ENCODE results near the gene FILIP1. TPM values are rescaled to one million over a fixed set of nuclear protein-coding genes. Genes with fewer than 3 reads are reported as not detected.
A peak's percentile ranks its signal among the peaks of the same experiment; 100 is the strongest.

Gene FILIP1
- polyA plus RNA-seq, 2 of the 4 experiments (the other 2 are of a cell fraction) = 2.3 to 15.6 TPM

DNA sequence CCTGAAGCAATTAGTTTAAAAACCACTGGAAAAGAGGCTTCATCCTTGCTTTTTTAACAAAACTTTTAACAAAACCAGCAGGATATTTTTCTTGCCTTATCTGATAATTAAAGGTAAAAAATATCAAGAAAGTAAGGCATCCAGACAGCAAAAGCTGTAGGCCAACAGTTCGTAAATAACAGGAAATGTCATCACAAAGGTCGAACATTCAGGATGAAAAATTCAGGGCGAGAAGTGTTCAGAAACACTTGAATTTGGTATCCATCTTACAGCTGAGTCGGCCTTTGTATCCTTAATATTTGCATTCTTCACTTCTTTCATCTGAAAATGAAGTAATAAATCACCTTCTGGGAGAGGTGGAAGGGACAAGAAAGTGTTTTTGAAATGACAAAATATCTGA is 8.2 kb upstream of the FILIP1 start:
- WGBS (ENCODE audit: missing lambda C conversion rate) = 53% methylated on average over 4 of the region's 4 CpGs
- no peak for ATAC-seq

GRCh38 chr6:75499640-75500039 is 6.0 kb upstream of the FILIP1 start:
- FAIRE-seq (no peak), ATAC-seq (peak in 1 of 2 experiments; percentile 28; a peak in 3 of 6 replicates), DNase-seq (ENCODE audit: low read depth in 1 of 2, low spot score in 1 of 2) (peak in 1 of 2 experiments; percentile 77)
- WGBS (ENCODE audit: missing lambda C conversion rate) = 5% methylated on average over 4 of the region's 4 CpGs
- H3K27ac ChIP-seq = peak overlapping the region; percentile 84
- H3K4me2 ChIP-seq = peak overlapping the region; percentile 80
- H3K9me3 ChIP-seq = no peaks in the 10 kb centered on the region
- H3K4me1 ChIP-seq = peaks cover 52% of the 10 kb centered on the region
- peak overlapping the region; percentile 20; the same call in 1 of the 3 replicates for H3K4me3 ChIP-seq
- POLR2A ChIA-PET = no interaction called here
- peak; percentile 75 to 87 for TF ChIP-seq CEBPB (IDR thresholded peaks at IDR 0.05)
- TF ChIP-seq PHF8 (IDR thresholded peaks at IDR 0.05; ENCODE audit: borderline replicate concordance, low read depth) = no peak
- 0 out of 2 replicates have a peak, but pooled peaks have one; percentile 22 for TF ChIP-seq GATA3 (IDR thresholded peaks at IDR 0.05; ENCODE audit: borderline replicate concordance)
- TF ChIP-seq, protein P1, sequence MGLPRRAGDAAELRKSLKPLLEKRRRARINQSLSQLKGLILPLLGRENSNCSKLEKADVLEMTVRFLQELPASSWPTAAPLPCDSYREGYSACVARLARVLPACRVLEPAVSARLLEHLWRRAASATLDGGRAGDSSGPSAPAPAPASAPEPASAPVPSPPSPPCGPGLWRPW (IDR thresholded peaks at IDR 0.05) = 0 out of 2 replicates have a peak, but pooled peaks have one; percentile 35
- 0 out of 2 replicates have a peak, but pooled peaks have one; percentile 28 for TF ChIP-seq EHF (CRISPR knock-in tag; IDR thresholded peaks at IDR 0.05)
- TF ChIP-seq MAX (IDR thresholded peaks at IDR 0.05) = peak; percentile 23; the same call in 1 of the 2 replicates
- TF ChIP-seq TFCP2L1 (CRISPR knock-in tag; IDR thresholded peaks at IDR 0.05) = no peak
- CTCF ChIA-PET = no interaction called here

More for the DNA sequence above, 8.2 kb upstream of the FILIP1 start:
- POLR2A ChIA-PET = no interaction called here
- Histone ChIP-seq H3K27ac (peak overlapping the region; percentile 47 to 70; a peak in 4 of 6 replicates), H3K4me3 (no peak overlapping the region), H3K4me1 (peaks cover 32% of the 10 kb centered on the region), H3K4me2 (peak overlapping the region; percentile 25; the same call in 1 of the 3 replicates), H3K9me3 (no peaks in the 10 kb centered on the region)
- FAIRE-seq (no peak), DNase-seq (ENCODE audit: low read depth in 1 of 2, low spot score in 1 of 2) (no peak)
- TF ChIP-seq, protein P2, sequence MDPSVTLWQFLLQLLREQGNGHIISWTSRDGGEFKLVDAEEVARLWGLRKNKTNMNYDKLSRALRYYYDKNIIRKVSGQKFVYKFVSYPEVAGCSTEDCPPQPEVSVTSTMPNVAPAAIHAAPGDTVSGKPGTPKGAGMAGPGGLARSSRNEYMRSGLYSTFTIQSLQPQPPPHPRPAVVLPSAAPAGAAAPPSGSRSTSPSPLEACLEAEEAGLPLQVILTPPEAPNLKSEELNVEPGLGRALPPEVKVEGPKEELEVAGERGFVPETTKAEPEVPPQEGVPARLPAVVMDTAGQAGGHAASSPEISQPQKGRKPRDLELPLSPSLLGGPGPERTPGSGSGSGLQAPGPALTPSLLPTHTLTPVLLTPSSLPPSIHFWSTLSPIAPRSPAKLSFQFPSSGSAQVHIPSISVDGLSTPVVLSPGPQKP (IDR thresholded peaks at IDR 0.05; ENCODE audit: low read depth, low read length) = no peak
- TF ChIP-seq, protein P3, sequence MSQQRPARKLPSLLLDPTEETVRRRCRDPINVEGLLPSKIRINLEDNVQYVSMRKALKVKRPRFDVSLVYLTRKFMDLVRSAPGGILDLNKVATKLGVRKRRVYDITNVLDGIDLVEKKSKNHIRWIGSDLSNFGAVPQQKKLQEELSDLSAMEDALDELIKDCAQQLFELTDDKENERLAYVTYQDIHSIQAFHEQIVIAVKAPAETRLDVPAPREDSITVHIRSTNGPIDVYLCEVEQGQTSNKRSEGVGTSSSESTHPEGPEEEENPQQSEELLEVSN (IDR thresholded peaks at IDR 0.05; ENCODE audit: borderline replicate concordance, low read depth) = no peak
- TF ChIP-seq JUN (IDR thresholded peaks at IDR 0.05) (no peak), HOXB5 (CRISPR knock-in tag; IDR thresholded peaks at IDR 0.05) (no peak), GATA3 (IDR thresholded peaks at IDR 0.05; ENCODE audit: borderline replicate concordance) (no peak), ZSCAN20 (CRISPR knock-in tag; IDR thresholded peaks at IDR 0.05) (no peak), ESRRA (IDR thresholded peaks at IDR 0.05; ENCODE audit: borderline replicate concordance, low read length) (no peak)
- CTCF ChIA-PET = interaction anchor here (0.8 kb wide), 1 partner anchor 133 kb away, joined by 3 read pairs; no protein-coding TSS in a partner anchor

GRCh38 chr6:75498862-75499261 is 5.3 kb upstream of the FILIP1 start:
- peak in 1 of 2 experiments; percentile 47 for DNase-seq (ENCODE audit: low read depth in 1 of 2, low spot score in 1 of 2)
- Histone ChIP-seq H3K27ac (peak overlapping the region; percentile 78 to 84), H3K4me3 (no peak overlapping the region), H3K4me1 (peaks cover 53% of the 10 kb centered on the region), H3K9me3 (no peaks in the 10 kb centered on the region), H3K4me2 (peak overlapping the region; percentile 80)
- peak in 1 of 2 experiments; percentile 14; a peak in 1 of 6 replicates for ATAC-seq
- 5% methylated on average over 1 of the region's 1 CpG for WGBS (ENCODE audit: missing lambda C conversion rate)
- ChIA-PET POLR2A (no interaction called here), CTCF (no interaction called here)
- FAIRE-seq = no peak
- TF ChIP-seq FOXS1 (CRISPR knock-in tag; IDR thresholded peaks at IDR 0.05) (no peak), RAD21 (conservative IDR thresholded peaks at IDR 0.05 in 1 of 2, IDR thresholded peaks at IDR 0.05 in 1 of 2) (no peak), EHF (CRISPR knock-in tag; IDR thresholded peaks at IDR 0.05) (no peak), CBX2 (IDR thresholded peaks at IDR 0.05; ENCODE audit: borderline replicate concordance, low read depth) (no peak), TP53 (CRISPR knock-in tag; IDR thresholded peaks at IDR 0.05) (no peak), CTCF (IDR thresholded peaks at IDR 0.05) (no peak), MAZ (IDR thresholded peaks at IDR 0.05; ENCODE audit: borderline replicate concordance, low read depth, low read length) (no peak), ZSCAN20 (CRISPR knock-in tag; IDR thresholded peaks at IDR 0.05) (no peak), POLR2A (IDR thresholded peaks at IDR 0.05; ENCODE audit: low read length) (no peak), CHD2 (IDR thresholded peaks at IDR 0.05; ENCODE audit: low read length, partially characterized antibody) (no peak), ESRRA (IDR thresholded peaks at IDR 0.05; ENCODE audit: borderline replicate concordance, low read length) (no peak), CEBPB (IDR thresholded peaks at IDR 0.05) (no peak), RCOR1 (IDR thresholded peaks at IDR 0.05; ENCODE audit: low read depth, low read length) (no peak), NPAS2 (CRISPR knock-in tag; IDR thresholded peaks at IDR 0.05; ENCODE audit: borderline replicate concordance) (no peak), ZNF302 (CRISPR knock-in tag; IDR thresholded peaks at IDR 0.05) (no peak)
- TF ChIP-seq, protein P1 (IDR thresholded peaks at IDR 0.05) = no peak
- TF ChIP-seq, protein P4, sequence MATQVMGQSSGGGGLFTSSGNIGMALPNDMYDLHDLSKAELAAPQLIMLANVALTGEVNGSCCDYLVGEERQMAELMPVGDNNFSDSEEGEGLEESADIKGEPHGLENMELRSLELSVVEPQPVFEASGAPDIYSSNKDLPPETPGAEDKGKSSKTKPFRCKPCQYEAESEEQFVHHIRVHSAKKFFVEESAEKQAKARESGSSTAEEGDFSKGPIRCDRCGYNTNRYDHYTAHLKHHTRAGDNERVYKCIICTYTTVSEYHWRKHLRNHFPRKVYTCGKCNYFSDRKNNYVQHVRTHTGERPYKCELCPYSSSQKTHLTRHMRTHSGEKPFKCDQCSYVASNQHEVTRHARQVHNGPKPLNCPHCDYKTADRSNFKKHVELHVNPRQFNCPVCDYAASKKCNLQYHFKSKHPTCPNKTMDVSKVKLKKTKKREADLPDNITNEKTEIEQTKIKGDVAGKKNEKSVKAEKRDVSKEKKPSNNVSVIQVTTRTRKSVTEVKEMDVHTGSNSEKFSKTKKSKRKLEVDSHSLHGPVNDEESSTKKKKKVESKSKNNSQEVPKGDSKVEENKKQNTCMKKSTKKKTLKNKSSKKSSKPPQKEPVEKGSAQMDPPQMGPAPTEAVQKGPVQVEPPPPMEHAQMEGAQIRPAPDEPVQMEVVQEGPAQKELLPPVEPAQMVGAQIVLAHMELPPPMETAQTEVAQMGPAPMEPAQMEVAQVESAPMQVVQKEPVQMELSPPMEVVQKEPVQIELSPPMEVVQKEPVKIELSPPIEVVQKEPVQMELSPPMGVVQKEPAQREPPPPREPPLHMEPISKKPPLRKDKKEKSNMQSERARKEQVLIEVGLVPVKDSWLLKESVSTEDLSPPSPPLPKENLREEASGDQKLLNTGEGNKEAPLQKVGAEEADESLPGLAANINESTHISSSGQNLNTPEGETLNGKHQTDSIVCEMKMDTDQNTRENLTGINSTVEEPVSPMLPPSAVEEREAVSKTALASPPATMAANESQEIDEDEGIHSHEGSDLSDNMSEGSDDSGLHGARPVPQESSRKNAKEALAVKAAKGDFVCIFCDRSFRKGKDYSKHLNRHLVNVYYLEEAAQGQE (IDR thresholded peaks at IDR 0.05) = no peak

All from A549 (cell line).